NOMO-1 treated with DMSO at 0.1 percent for 48 hours (cell line): ENCODE measurements around the gene ITIH4.

Experiments
- DNase-seq: peaks from one replicate; lab custom pipeline; 2025; ENCODE audit not compliant: unreplicated experiment; lab: John Stamatoyannopoulos, UW

ITIH4 gene

GRCh38 chr3:52834871-52835501 lies 4.5 kb upstream of the ITIH4 start, which contains the start of gene MUSTN1:
Gene MUSTN1, minus strand, starts transcription at chr3:52835019. Its CDS starts 71 bp downstream, at chr3:52834948.
- no peak for DNase-seq

DNA sequence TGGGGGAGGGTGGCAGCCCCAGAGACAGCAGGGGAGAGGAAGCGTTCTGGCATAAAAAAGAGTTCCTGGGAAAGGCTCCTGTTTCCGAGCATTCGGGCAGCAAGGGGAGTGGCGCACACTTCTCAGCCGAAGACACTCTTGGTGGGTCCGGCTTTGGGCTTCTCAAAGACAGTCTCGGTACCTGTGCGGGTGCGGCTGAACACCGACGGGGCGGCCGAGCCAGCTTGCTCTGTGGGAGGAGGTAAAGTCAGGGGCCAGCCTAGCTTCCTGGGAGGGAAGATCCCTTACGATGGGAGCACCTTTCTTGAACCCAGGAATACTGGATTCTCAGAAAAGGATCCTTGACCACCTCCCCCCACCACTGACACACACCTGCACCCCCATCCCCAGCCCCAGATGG lies 2.7 kb upstream of the ITIH4 start:
- DNase-seq, result no peak

GRCh38 chr3:52831500-52832301 lies 1.2 kb upstream of the ITIH4 start:
- DNase-seq, result no peak

- DNase-seq, result peak; percentile 79
Measured at GRCh38 chr3:52829906-52830463, 487 bp downstream of the ITIH4 start.

GRCh38 chr3:52829482-52829881 lies 990 bp downstream of the ITIH4 start:
- no peak for DNase-seq

DNA sequence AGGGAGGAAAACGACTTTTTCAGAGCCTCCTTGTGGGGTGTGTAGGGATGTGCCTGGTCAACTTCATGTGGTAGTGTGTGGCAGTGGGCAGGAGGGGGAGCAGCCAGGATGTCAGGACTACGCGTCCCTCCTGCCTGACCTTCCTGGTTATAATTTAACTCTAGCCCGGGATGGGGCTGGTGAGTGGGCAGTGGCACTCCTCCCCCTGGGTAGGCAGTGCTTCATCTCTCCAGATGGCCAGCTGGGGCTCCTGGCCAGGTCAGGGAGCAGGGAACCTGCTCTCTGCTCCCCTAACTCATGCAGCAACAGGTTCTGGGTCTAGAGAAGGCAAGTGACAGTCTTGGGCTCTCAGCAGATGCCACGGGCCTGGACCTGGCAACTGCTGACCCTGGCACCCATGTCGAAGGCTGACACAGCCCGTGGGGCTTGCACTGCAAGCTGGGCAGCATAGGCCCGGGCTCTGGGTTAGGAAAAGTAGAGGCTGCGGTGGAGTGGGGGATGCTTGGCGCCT lies 2.6 kb downstream of the ITIH4 start:
- no peak for DNase-seq

- peak; percentile 43 for DNase-seq
Measured at GRCh38 chr3:52827441-52827840, 3.0 kb downstream of the ITIH4 start.

GRCh38 chr3:52824037-52824436 lies 6.4 kb downstream of the ITIH4 start:
- DNase-seq, result no peak

GRCh38 chr3:52822363-52822762 lies 8.1 kb downstream of the ITIH4 start:
- DNase-seq, result no peak

- no peak for DNase-seq
Measured at GRCh38 chr3:52820736-52821135, 9.7 kb downstream of the ITIH4 start.

DNA sequence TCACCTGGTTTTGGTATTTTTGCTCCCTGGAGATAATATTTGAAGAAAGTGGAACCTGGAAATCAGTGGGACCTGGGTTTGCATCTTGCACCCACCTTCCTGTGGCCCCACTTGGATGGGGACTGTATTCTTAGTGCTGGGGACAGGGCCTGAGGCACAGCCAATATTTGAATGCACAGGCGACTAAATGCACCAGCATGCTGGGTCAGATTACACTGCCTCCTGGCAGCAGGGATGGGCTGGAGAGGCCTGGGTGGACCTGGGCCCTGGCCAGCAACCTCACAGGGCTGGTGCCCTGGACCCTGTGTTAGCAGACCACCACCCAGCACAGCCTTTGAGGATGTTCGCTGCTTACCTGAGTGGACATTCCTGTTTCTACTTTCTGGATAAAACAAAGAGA lies 10.5 kb downstream of the ITIH4 start:
- DNase-seq, result no peak

DNA sequence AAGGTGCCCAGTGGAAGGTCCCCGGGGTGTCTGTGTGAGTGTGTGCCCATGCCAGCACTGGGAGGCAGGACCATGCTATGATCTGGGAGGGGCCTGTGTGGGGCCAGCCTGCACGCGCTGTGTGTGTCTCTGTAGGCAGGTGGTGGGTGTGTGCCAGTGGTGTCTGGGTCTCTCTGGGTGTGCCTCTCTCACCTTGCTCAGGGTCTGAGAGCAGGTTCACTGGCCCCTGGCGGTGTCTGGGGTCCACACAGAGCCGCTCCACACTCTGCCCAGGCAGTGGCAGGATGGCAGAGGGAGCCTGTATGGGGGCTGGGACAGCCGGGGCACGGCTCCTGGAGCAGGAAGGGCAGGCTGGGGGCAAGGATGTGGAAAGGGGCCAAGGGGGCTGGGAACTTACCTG lies 12.6 kb downstream of the ITIH4 start:
- no peak for DNase-seq

- no peak for DNase-seq
Measured at GRCh38 chr3:52817221-52817620, 13.3 kb downstream of the ITIH4 start.

DNA sequence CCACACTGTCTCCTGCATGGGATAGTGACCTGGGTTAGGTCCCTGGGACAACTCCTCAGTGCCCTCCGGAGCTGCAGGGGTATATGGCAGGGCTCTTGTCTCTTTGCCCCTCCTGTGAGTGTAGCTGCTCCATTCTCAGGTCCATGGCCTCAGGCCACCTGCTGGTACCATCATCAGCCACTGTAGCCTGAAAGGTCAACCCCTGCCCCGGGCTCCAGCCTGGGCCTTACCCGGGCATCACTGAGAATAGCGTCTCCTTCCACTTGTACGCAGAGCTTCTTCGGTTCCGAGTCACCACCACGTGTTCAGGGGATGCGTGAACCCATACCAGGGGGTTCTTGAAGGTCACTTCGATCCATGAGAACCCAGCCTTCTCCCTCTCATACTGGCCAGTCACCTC lies 13.8 kb downstream of the ITIH4 start:
- no peak for DNase-seq

GRCh38 chr3:52816199-52816598 lies 14.3 kb downstream of the ITIH4 start:
- no peak for DNase-seq

GRCh38 chr3:52813810-52814209 lies 16.7 kb downstream of the ITIH4 start:
- DNase-seq, result no peak

DNA sequence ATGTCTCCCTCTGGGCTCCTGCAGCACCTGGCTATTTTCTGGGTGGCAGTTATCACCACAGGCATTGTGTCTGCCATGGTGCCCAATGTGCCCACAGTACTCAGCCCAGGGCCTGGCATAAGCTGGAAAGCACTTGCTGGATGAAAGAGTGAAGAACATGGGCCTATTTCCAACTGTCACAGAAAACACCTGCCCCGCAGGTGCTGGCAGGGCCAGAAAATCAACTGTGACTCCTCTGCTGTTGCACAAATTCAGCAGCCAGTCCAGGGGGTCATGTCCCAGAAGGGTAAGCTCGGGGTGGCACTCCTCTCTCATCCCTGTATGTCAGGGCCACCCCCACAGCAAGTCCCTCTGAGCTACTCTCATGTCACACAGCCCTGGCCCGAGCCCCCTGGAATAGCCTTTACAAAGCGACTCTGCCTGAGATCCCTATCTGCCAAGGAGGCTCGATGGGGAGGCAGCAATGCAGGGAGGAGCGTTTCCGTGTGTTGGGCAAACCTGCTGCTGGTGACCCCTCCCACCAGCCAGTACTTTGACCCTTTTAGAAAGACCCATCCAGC lies 18.9 kb downstream of the ITIH4 start:
- DNase-seq, result no peak

GRCh38 chr3:52810923-52811322 lies 19.5 kb downstream of the ITIH4 start:
- no peak for DNase-seq

DNA sequence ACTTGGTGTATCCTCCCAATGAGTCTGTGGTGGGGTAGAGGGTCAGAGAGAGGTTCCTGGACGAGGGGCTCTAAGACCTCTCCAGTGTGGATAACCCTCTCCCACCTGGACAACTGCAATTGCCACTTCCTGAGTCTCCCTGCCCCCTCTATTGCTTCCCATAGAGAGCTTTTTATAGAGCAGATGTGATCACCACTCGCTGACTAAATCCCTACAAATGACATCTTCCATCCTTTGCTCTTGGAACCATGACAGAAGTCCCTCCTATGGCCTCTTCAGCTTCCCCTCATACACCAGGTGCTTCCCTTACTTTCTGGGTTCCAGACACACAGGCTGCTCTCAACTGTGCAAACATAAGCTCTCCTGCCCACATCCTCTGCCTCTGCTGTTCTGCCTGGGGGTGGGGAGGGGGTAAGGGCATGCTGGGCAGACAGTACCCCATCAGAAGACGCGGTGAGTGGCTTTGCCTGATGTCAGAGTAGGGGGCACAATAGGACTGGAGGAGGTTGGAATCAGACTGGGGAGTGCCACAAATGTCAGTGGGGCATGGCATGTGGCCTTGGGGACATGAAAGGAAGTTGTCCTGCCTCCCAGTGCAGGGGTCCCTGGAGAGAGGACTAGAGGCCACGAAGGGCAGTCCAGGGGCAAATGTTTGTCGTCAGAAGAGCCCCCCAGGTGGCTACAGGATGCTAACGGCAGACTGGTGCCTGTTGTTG lies 20.7 kb downstream of the ITIH4 start:
- no peak for DNase-seq

- no peak for DNase-seq
Measured at GRCh38 chr3:52809149-52809548, 21.3 kb downstream of the ITIH4 start.
